NCI-H2107 treated with DMSO at 0.1 percent for 48 hours (cell line): ENCODE data around the gene ARHGAP26.
"Not testable (repeated sequence)": the region's sequence is repeated elsewhere in the genome, so short reads cannot be mapped to it uniquely, and the experiment has no call there.

Experiments
- DNase-seq: peaks from one replicate; lab custom pipeline; 2025; ENCODE audit not compliant: unreplicated experiment; lab: John Stamatoyannopoulos, UW

ARHGAP26 gene

GRCh38 chr5:142954455-142954854, 184.3 kb downstream of the ARHGAP26 start:
- DNase-seq: no peak

GRCh38 chr5:142955628-142956027, 185.5 kb downstream of the ARHGAP26 start:
- no peak for DNase-seq

GRCh38 chr5:142957528-142957927, 187.4 kb downstream of the ARHGAP26 start:
- DNase-seq: no peak

GRCh38 chr5:142958944-142959682, 188.9 kb downstream of the ARHGAP26 start:
- DNase-seq: peak; percentile 0

- no peak for DNase-seq
Observed at GRCh38 chr5:142959683-142960657, 189.8 kb downstream of the ARHGAP26 start.

GRCh38 chr5:142961440-142962173, 191.4 kb downstream of the ARHGAP26 start:
- no peak for DNase-seq

- no peak for DNase-seq
Observed at GRCh38 chr5:142962174-142962533, 192.0 kb downstream of the ARHGAP26 start.

- not testable (repeated sequence) for DNase-seq
Observed at GRCh38 chr5:142965258-142966120, 195.3 kb downstream of the ARHGAP26 start.

GRCh38 chr5:142966121-142966420, 195.9 kb downstream of the ARHGAP26 start:
- DNase-seq: no peak

- no peak for DNase-seq
Observed at GRCh38 chr5:142969186-142969585, 199.0 kb downstream of the ARHGAP26 start.

GRCh38 chr5:142969624-142970439, 199.7 kb downstream of the ARHGAP26 start:
- no peak for DNase-seq

- no peak for DNase-seq
Observed at GRCh38 chr5:142970440-142971030, 200.4 kb downstream of the ARHGAP26 start.

GRCh38 chr5:142971303-142972013, 201.3 kb downstream of the ARHGAP26 start:
- no peak for DNase-seq

GRCh38 chr5:142972064-142972570, 201.9 kb downstream of the ARHGAP26 start:
- DNase-seq: no peak

GRCh38 chr5:142973932-142974331, 203.8 kb downstream of the ARHGAP26 start:
- DNase-seq: no peak

- DNase-seq: no peak
Observed at GRCh38 chr5:142974409-142974808, 204.2 kb downstream of the ARHGAP26 start.

GRCh38 chr5:142976861-142977260, 206.7 kb downstream of the ARHGAP26 start:
- no peak for DNase-seq

GRCh38 chr5:142977363-142978051, 207.3 kb downstream of the ARHGAP26 start:
- DNase-seq: no peak
